ENCODE results near the gene RIT1. TPM values are rescaled to one million over a fixed set of nuclear protein-coding genes. Genes with fewer than 3 reads are reported as not detected.

RIT1 gene
- total RNA-seq, 1 experiment from 2014 or later = 28.1 TPM

GRCh38 chr1:155888481-155888880 lies 22.7 kb downstream of the RIT1 start:
- peaks cover 7% of the 10 kb centered on the region for H3K4me1 ChIP-seq (ENCODE audit: control insufficient read depth, insufficient read depth, low read length)
- H3K4me3 ChIP-seq (ENCODE audit: low read depth in 2 of 2, low read length in 2 of 2) = no peak overlapping the region
- ChIA-PET CTCF (no interaction called here), POLR2A (no interaction called here)
- no peak for DNase-seq (ENCODE audit: low read depth, low spot score)
- no peak for ATAC-seq
- no TSS peak for BruUV-seq (replicated peaks)
- H3K9me3 ChIP-seq (ENCODE audit: control insufficient read depth, insufficient read depth, low read depth, low read length) = no peaks in the 10 kb centered on the region
- H3K27ac ChIP-seq (ENCODE audit: low read length) = no peak overlapping the region
- TF ChIP-seq SIN3A (IDR thresholded peaks at IDR 0.05; ENCODE audit: borderline replicate concordance, insufficient read depth, low read depth, low read length) (no peak), TCF7L2 (IDR thresholded peaks at IDR 0.05; ENCODE audit: low read depth, low read length) (no peak), POLR2AphosphoS5 (IDR thresholded peaks at IDR 0.05; ENCODE audit: low read depth, low read length) (no peak), REST (IDR thresholded peaks at IDR 0.05; ENCODE audit: insufficient read depth in 1 of 2, low read depth in 2 of 2, low read length in 1 of 2) (no peak), CTCF (IDR thresholded peaks at IDR 0.05) (no peak)
- no peaks in the 10 kb centered on the region for H3K36me3 ChIP-seq (ENCODE audit: control insufficient read depth, insufficient read depth, low read length)
- intact Hi-C loops (cut with micrococcal nuclease; ENCODE audit: unreplicated experiment) = no loop called here
- no peaks in the 10 kb centered on the region for H3K27me3 ChIP-seq (ENCODE audit: control insufficient read depth, insufficient read depth, low read length)
- in situ Hi-C loops (cut with HindIII; ENCODE audit: low pct_unique_long_range_greater_than_20kb, low sequenced_read_pairs) = no loop called here

GRCh38 chr1:155884982-155885381 lies 26.2 kb downstream of the RIT1 start:
- TF ChIP-seq CTCF (IDR thresholded peaks at IDR 0.05) = no peak
- no peak for TF ChIP-seq SIN3A (IDR thresholded peaks at IDR 0.05; ENCODE audit: borderline replicate concordance, insufficient read depth, low read depth, low read length)
- TF ChIP-seq TCF7L2 (IDR thresholded peaks at IDR 0.05; ENCODE audit: low read depth, low read length) = no peak
- no peak for TF ChIP-seq REST (IDR thresholded peaks at IDR 0.05; ENCODE audit: insufficient read depth in 1 of 2, low read depth in 2 of 2, low read length in 1 of 2)
- no peak for TF ChIP-seq POLR2AphosphoS5 (IDR thresholded peaks at IDR 0.05; ENCODE audit: low read depth, low read length)
- DNase-seq (ENCODE audit: low read depth, low spot score) = no peak
- POLR2A ChIA-PET = interaction anchor here (0.6 kb wide), 1 partner anchor 51 kb away, joined by 3 read pairs; no protein-coding TSS in a partner anchor
- no peaks in the 10 kb centered on the region for H3K4me1 ChIP-seq (ENCODE audit: control insufficient read depth, insufficient read depth, low read length)
- H3K27ac ChIP-seq (ENCODE audit: low read length) = no peak overlapping the region
- ATAC-seq = no peak
- BruUV-seq (replicated peaks) = no TSS peak
- H3K9me3 ChIP-seq (ENCODE audit: control insufficient read depth, insufficient read depth, low read depth, low read length) = no peaks in the 10 kb centered on the region
- no peaks in the 10 kb centered on the region for H3K36me3 ChIP-seq (ENCODE audit: control insufficient read depth, insufficient read depth, low read length)
- intact Hi-C loops (cut with micrococcal nuclease; ENCODE audit: unreplicated experiment) (no loop called here), in situ Hi-C loops (cut with HindIII; ENCODE audit: low pct_unique_long_range_greater_than_20kb, low sequenced_read_pairs) (no loop called here)
- no peaks in the 10 kb centered on the region for H3K27me3 ChIP-seq (ENCODE audit: control insufficient read depth, insufficient read depth, low read length)
- no peak overlapping the region for H3K4me3 ChIP-seq (ENCODE audit: low read depth in 2 of 2, low read length in 2 of 2)
- CTCF ChIA-PET = no interaction called here

Measured in Panc1 (cell line).